H9 (cell line): ENCODE measurements around the gene CDH4. TPM values are rescaled to one million over a fixed set of nuclear protein-coding genes. Genes with fewer than 3 reads are reported as not detected.

Experiments
- DNase-seq: peaks from one replicate; pipeline ENCODE4 v3.0.0-alpha.2; 2017
- H2AFZ ChIP-seq: one replicate; pipeline ENCODE4 v1.6.1; 2013; ENCODE audit warnings: mild to moderate bottlenecking, low read length, control low read depth, moderate library complexity
- H2AK5ac ChIP-seq: 2 replicates; pipeline ENCODE4 v1.6.1; 2013; ENCODE audit warnings: low read length, control low read depth, mixed read lengths; ENCODE audit not compliant: insufficient read length
- H2BK120ac ChIP-seq: one replicate; pipeline ENCODE4 v1.6.1; 2013; ENCODE audit warnings: low read depth, mild to moderate bottlenecking, low read length, control low read depth, inconsistent platforms; ENCODE audit not compliant: poor library complexity, severe bottlenecking
- H2BK12ac ChIP-seq: 2 replicates; pipeline ENCODE4 v1.6.1; 2013; ENCODE audit warnings: low read length, control low read depth, mixed read lengths, low read depth; ENCODE audit not compliant: insufficient read length
- H2BK15ac ChIP-seq: 2 replicates; pipeline ENCODE4 v1.6.1; 2013; ENCODE audit warnings: low read depth, low read length, control low read depth
- H2BK20ac ChIP-seq: one replicate; pipeline ENCODE4 v1.6.1; 2013; ENCODE audit warnings: low read depth, mild to moderate bottlenecking, low read length, control low read depth, inconsistent platforms; ENCODE audit not compliant: poor library complexity, severe bottlenecking
- H2BK5ac ChIP-seq: 2 replicates; pipeline ENCODE4 v1.6.1; 2013; ENCODE audit warnings: low read length, control low read depth, mixed read lengths; ENCODE audit not compliant: insufficient read length
- H3K14ac ChIP-seq: 2 replicates; pipeline ENCODE4 v1.6.1; 2013; ENCODE audit warnings: low read length, control low read depth; ENCODE audit not compliant: insufficient read depth
- H3K18ac ChIP-seq: 2 replicates; pipeline ENCODE4 v1.6.1; 2013; ENCODE audit warnings: low read depth, mild to moderate bottlenecking, mixed read lengths, low read length, control low read depth; ENCODE audit not compliant: insufficient read length
- H3K23ac ChIP-seq: 2 replicates; pipeline ENCODE4 v1.6.1; 2013; ENCODE audit warnings: low read length, control low read depth, mixed read lengths, low read depth; ENCODE audit not compliant: insufficient read length
- H3K23me2 ChIP-seq: 2 replicates; pipeline ENCODE4 v1.6.1; 2013; ENCODE audit warnings: low read depth, mild to moderate bottlenecking, mixed read lengths, low read length, control low read depth; ENCODE audit not compliant: insufficient read length, poor library complexity, severe bottlenecking
- H3K27ac ChIP-seq: 2 replicates; pipeline ENCODE4 v1.5.1; 2013; ENCODE audit warnings: low read length, control low read depth, mixed read lengths, low read depth; ENCODE audit not compliant: insufficient read length
- H3K27me3 ChIP-seq: 2 replicates; pipeline ENCODE4 v1.6.1; 2013; ENCODE audit warnings: low read length, control low read depth, inconsistent platforms; ENCODE audit not compliant: insufficient read depth
- H3K4ac ChIP-seq: 2 replicates; pipeline ENCODE4 v1.6.1; 2013; ENCODE audit warnings: low read depth, mild to moderate bottlenecking, control low read depth, inconsistent platforms, low read length, moderate library complexity
- H3K4me1 ChIP-seq: 2 replicates; pipeline ENCODE4 v1.6.1; 2013; ENCODE audit warnings: low read length, control low read depth, inconsistent platforms; ENCODE audit not compliant: insufficient read depth
- H3K4me2 ChIP-seq: 2 replicates; pipeline ENCODE4 v1.6.1; 2013; ENCODE audit warnings: low read length, control low read depth, mixed read lengths; ENCODE audit not compliant: insufficient read length, insufficient read depth
- H3K56ac ChIP-seq: 2 replicates; pipeline ENCODE4 v1.6.1; 2013; ENCODE audit warnings: low read depth, mild to moderate bottlenecking, mixed read lengths, low read length, control low read depth; ENCODE audit not compliant: insufficient read length
- H3K79me1 ChIP-seq: 2 replicates; pipeline ENCODE4 v1.6.1; 2013; ENCODE audit warnings: low read depth, mild to moderate bottlenecking, moderate library complexity, low read length, control low read depth, inconsistent platforms; ENCODE audit not compliant: insufficient read depth, poor library complexity, severe bottlenecking
- H3K79me2 ChIP-seq: 2 replicates; pipeline ENCODE4 v1.6.1; 2013; ENCODE audit warnings: low read length, control low read depth, inconsistent platforms; ENCODE audit not compliant: insufficient read depth
- H3K9ac ChIP-seq: 2 replicates; pipeline ENCODE4 v1.6.1; 2013; ENCODE audit warnings: low read length, control low read depth, mixed read lengths; ENCODE audit not compliant: insufficient read length; ENCODE audit errors: extremely low read depth
- H3K9me3 ChIP-seq: one replicate; pipeline ENCODE4 v1.6.1; 2013; ENCODE audit warnings: low read depth, low read length, inconsistent platforms; ENCODE audit not compliant: control insufficient read depth
- H3T11ph ChIP-seq: one replicate; pipeline ENCODE4 v1.6.1; 2013; ENCODE audit warnings: mild to moderate bottlenecking, low read length, control low read depth, inconsistent platforms
- H4K20me1 ChIP-seq: one replicate; pipeline ENCODE4 v1.6.1; 2013; ENCODE audit not compliant: control insufficient read depth, insufficient read length, insufficient read depth
- H4K5ac ChIP-seq: 2 replicates; pipeline ENCODE4 v1.6.1; 2013; ENCODE audit warnings: low read depth, mild to moderate bottlenecking, mixed read lengths, low read length, control low read depth; ENCODE audit not compliant: insufficient read length
- H4K8ac ChIP-seq: replicated peaks from 2 replicates; pipeline ENCODE4 v1.6.1; 2013; ENCODE audit warnings: low read length, control low read depth, mixed read lengths, low read depth; ENCODE audit not compliant: insufficient read length
- H4K91ac ChIP-seq: 2 replicates; pipeline ENCODE4 v1.6.1; 2013; ENCODE audit warnings: low read depth, mild to moderate bottlenecking, moderate library complexity, mixed read lengths, low read length, control low read depth; ENCODE audit not compliant: insufficient read length
- H3K27ac Mint-ChIP-seq, 3 experiments: 2 replicates in 2 of 3; 3 replicates in 1 of 3; pipeline ENCODE4 v1.8.0; 2020 to 2021; ENCODE audit warnings: mixed read lengths in 3 of 3, mild to moderate bottlenecking in 1 of 3, moderate library complexity in 1 of 3
- H3K27me3 Mint-ChIP-seq: 2 replicates; pipeline ENCODE4 v1.8.0; 2021; ENCODE audit warnings: low read depth, mild to moderate bottlenecking, moderate library complexity, mixed read lengths
- H3K36me3 Mint-ChIP-seq, 3 experiments: 2 replicates in 2 of 3; 3 replicates in 1 of 3; pipeline ENCODE4 v1.8.0; 2020 to 2021; ENCODE audit warnings: low read depth in 3 of 3, mixed read lengths in 3 of 3; ENCODE audit not compliant: insufficient read depth in 1 of 3
- H3K4me1 Mint-ChIP-seq, 2 experiments: 2 replicates each; pipeline ENCODE4 v1.8.0; 2020; ENCODE audit warnings: mixed read lengths in 2 of 2
- H3K4me3 Mint-ChIP-seq, 2 experiments: 2 replicates in 1 of 2; 3 replicates in 1 of 2; pipeline ENCODE4 v1.8.0; 2020 to 2021; ENCODE audit warnings: mild to moderate bottlenecking in 2 of 2, mixed read lengths in 2 of 2, moderate library complexity in 1 of 2
- H3K9me3 Mint-ChIP-seq, 2 experiments: 2 replicates in 1 of 2; 3 replicates in 1 of 2; pipeline ENCODE4 v1.8.0; 2020; ENCODE audit warnings: mild to moderate bottlenecking in 2 of 2, mixed read lengths in 2 of 2, moderate library complexity in 1 of 2
- CTCF ChIP-seq: fragments of 200-600 bp; sonication (generic); conservative IDR thresholded peaks from 3 replicates; pipeline ENCODE4 v1.8.0; 2021; ENCODE audit warnings: antibody characterized with exemption, mild to moderate bottlenecking
- WGBS: extraction: QIAGEN DNeasy Blood & Tissue Kit; methylation state at CpG from one replicate; pipeline ENCODE4 v1.1.7; 2013; ENCODE audit warnings: missing lambda C conversion rate, low lambda C conversion rate, mixed read lengths; ENCODE audit not compliant: insufficient read length; ENCODE audit errors: extremely low coverage; 5-methylcytosine and 5-hydroxymethylcytosine counted together
- total RNA-seq: library from RNA; stranded (reverse); gene quantifications from 2 replicates; pipeline ENCODE4 v1.2.1, GENCODE V29; 2021

CDH4 gene
- total RNA-seq, 1 experiment from 2014 or later = 3.0 TPM

- H4K91ac ChIP-seq = no peak overlapping the region
- no CpG with 5 or more reads among the region's 12 CpGs for WGBS
- H3K14ac ChIP-seq = no peak overlapping the region; the same call in 1 of the 2 replicates
- no peaks in the 10 kb centered on the region for H3K23me2 ChIP-seq
- no peak overlapping the region for H4K8ac ChIP-seq
- no peak overlapping the region for H3K56ac ChIP-seq
- no peak for DNase-seq
- no peak overlapping the region for H3K9ac ChIP-seq
- H3K4me2 ChIP-seq = no peak overlapping the region
- H2AFZ ChIP-seq = no peak overlapping the region
- no peak overlapping the region for H2BK20ac ChIP-seq
- no peaks in the 10 kb centered on the region for H4K20me1 ChIP-seq
- no peak overlapping the region for H2AK5ac ChIP-seq
- no peak overlapping the region for H4K5ac ChIP-seq
- Mint-ChIP-seq H3K9me3 (no peaks in the 10 kb centered on the region), H3K4me1 (peaks cover 2 to 7% of the 10 kb centered on the region in 2 experiments; a peak in 2 of 4 replicates), H3K27me3 (peaks cover 52% of the 10 kb centered on the region), H3K36me3 (no peaks in the 10 kb centered on the region; a peak in 1 of 7 replicates), H3K27ac (no peak overlapping the region; a peak in 1 of 7 replicates), H3K4me3 (no peak overlapping the region)
- H3K79me2 ChIP-seq = no peaks in the 10 kb centered on the region
- H3K18ac ChIP-seq = no peak overlapping the region
- no peaks in the 10 kb centered on the region for H3K4me1 ChIP-seq
- TF ChIP-seq CTCF = no peak
- no peak overlapping the region for H2BK12ac ChIP-seq
- H3K23ac ChIP-seq = no peak overlapping the region
- H3K27ac ChIP-seq = no peak overlapping the region
- H3K79me1 ChIP-seq = no peaks in the 10 kb centered on the region
- no peak overlapping the region; the same call in 1 of the 2 replicates for H2BK15ac ChIP-seq
- H2BK5ac ChIP-seq = no peak overlapping the region
- no peaks in the 10 kb centered on the region for H3K9me3 ChIP-seq
- H3T11ph ChIP-seq = no peak overlapping the region
- H3K27me3 ChIP-seq = no peaks in the 10 kb centered on the region; the same call in 1 of the 2 replicates
- no peak overlapping the region for H3K4ac ChIP-seq
- H2BK120ac ChIP-seq = no peak overlapping the region
Observed at GRCh38 chr20:61626412-61626811, 374.4 kb downstream of the CDH4 start.
